ENCODE results near the gene UVRAG.
"Not testable (repeated sequence)": the region's sequence is repeated elsewhere in the genome, so short reads cannot be mapped to it uniquely, and the experiment has no call there.

Gene UVRAG

DNA sequence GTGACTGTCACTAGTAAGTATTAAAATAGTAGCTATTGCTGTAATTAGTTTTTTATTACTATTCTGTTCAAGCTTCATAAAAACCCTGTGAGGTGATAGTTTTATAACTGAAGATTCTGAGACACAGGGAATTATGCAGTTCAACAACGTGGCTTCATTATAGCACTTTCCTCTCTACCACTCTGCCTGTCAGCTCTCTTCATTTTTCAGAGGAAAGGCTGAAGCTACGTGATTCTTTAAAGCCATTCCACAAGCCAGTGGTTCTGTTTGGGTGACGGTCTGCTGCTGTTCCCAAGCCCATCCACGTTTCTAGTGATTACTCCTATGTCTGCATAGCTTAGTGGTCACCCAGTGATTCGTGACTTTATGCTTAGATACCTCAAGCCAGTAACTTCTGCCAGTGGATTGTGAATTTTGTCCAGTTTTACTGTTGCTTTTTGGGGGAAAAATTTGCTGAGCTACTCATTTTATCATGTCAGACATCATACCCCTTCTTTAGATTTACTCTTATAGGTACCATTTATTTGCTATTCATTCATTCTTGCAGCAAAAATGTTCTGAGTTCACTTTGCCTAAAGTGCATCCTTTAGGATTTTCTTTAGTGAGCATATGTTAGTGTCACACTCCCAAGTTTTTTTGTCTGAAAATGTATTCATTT lies 59.8 kb downstream of the UVRAG start:
- Histone ChIP-seq H4K20me1 (ENCODE audit: insufficient read depth, low read length) (peaks cover 46% of the 10 kb centered on the region), H3K9ac (ENCODE audit: low read length) (no peak overlapping the region), H3K4me2 (ENCODE audit: low read length) (peak overlapping the region; percentile 97), H3K4me1 (ENCODE audit: low read length) (peaks cover 42% of the 10 kb centered on the region), H3K79me2 (ENCODE audit: low read length) (peaks cover 53% of the 10 kb centered on the region), H3K27me3 (ENCODE audit: low read depth, low read length) (no peaks in the 10 kb centered on the region), H2AFZ (ENCODE audit: low read depth, low read length) (no peak overlapping the region), H3K36me3 (replicated peaks; ENCODE audit: low read depth, low read length) (peaks cover 32% of the 10 kb centered on the region), H3K9me3 (ENCODE audit: insufficient read depth, low read length) (no peaks in the 10 kb centered on the region), H3K4me3 (ENCODE audit: low read length) (no peak overlapping the region), H3K27ac (ENCODE audit: low read length) (no peak overlapping the region)
- TF ChIP-seq EZH2phosphoT487 (IDR thresholded peaks at IDR 0.05; ENCODE audit: low read depth) = no peak
- TF ChIP-seq, protein P1, sequence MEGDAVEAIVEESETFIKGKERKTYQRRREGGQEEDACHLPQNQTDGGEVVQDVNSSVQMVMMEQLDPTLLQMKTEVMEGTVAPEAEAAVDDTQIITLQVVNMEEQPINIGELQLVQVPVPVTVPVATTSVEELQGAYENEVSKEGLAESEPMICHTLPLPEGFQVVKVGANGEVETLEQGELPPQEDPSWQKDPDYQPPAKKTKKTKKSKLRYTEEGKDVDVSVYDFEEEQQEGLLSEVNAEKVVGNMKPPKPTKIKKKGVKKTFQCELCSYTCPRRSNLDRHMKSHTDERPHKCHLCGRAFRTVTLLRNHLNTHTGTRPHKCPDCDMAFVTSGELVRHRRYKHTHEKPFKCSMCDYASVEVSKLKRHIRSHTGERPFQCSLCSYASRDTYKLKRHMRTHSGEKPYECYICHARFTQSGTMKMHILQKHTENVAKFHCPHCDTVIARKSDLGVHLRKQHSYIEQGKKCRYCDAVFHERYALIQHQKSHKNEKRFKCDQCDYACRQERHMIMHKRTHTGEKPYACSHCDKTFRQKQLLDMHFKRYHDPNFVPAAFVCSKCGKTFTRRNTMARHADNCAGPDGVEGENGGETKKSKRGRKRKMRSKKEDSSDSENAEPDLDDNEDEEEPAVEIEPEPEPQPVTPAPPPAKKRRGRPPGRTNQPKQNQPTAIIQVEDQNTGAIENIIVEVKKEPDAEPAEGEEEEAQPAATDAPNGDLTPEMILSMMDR (IDR thresholded peaks at IDR 0.05; ENCODE audit: low read depth, low read length) = no peak

DNA sequence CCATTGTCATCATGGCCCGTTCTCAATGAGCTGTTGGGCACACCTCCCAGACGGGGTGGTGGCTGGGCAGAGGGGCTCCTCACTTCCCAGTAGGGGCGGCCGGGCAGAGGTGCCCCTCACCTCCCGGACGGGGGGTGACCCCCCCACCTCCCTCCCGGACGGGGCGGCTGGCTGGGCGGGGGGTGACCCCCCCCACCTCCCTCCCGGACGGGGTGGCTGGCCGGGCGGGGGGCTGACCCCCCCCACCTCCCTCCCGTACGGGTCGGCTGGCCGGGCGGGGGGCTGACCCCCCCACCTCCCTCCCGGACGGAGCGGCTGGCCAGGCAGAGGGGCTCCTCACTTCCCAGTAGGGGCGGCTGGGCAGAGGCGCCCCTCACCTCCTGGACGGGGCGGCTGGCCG lies 62.3 kb downstream of the UVRAG start:
- peaks cover 38% of the 10 kb centered on the region for H3K4me1 ChIP-seq (ENCODE audit: low read length)
- H3K9ac ChIP-seq (ENCODE audit: low read length); H3K27me3 ChIP-seq (ENCODE audit: low read depth, low read length); H3K4me3 ChIP-seq (ENCODE audit: low read length); H2AFZ ChIP-seq (ENCODE audit: low read depth, low read length); H3K4me2 ChIP-seq (ENCODE audit: low read length); H3K9me3 ChIP-seq (ENCODE audit: insufficient read depth, low read length); H3K27ac ChIP-seq (ENCODE audit: low read length): not testable (repeated sequence)
- peaks cover 45% of the 10 kb centered on the region for H3K79me2 ChIP-seq (ENCODE audit: low read length)
- peaks cover 49% of the 10 kb centered on the region for H4K20me1 ChIP-seq (ENCODE audit: insufficient read depth, low read length)
- H3K36me3 ChIP-seq (replicated peaks; ENCODE audit: low read depth, low read length) = peaks cover 32% of the 10 kb centered on the region

DNA sequence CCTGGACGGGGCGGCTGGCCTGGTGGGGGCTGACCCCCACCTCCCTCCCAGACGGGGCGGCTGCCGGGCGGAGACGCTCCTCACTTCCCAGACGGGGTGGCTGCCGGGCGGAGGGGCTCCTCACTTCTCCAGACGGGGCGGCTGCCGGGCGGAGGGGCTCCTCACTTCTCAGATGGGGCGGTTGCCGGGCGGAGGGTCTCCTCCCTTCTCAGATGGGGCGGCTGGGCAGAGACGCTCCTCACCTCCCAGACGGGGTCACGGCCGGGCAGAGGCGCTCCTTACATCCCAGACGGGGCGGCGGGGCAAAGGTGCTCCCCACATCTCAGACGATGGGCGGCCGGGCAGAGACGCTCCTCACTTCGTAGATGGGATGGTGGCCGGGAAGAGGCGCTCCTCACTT lies 62.9 kb downstream of the UVRAG start:
- H3K27ac ChIP-seq (ENCODE audit: low read length); H3K4me2 ChIP-seq (ENCODE audit: low read length); H3K9ac ChIP-seq (ENCODE audit: low read length); H3K9me3 ChIP-seq (ENCODE audit: insufficient read depth, low read length); H3K4me3 ChIP-seq (ENCODE audit: low read length); H2AFZ ChIP-seq (ENCODE audit: low read depth, low read length); H3K27me3 ChIP-seq (ENCODE audit: low read depth, low read length): not testable (repeated sequence)
- H4K20me1 ChIP-seq (ENCODE audit: insufficient read depth, low read length) = peaks cover 46% of the 10 kb centered on the region
- peaks cover 32% of the 10 kb centered on the region for H3K4me1 ChIP-seq (ENCODE audit: low read length)
- H3K79me2 ChIP-seq (ENCODE audit: low read length) = peaks cover 41% of the 10 kb centered on the region
- peaks cover 33% of the 10 kb centered on the region for H3K36me3 ChIP-seq (replicated peaks; ENCODE audit: low read depth, low read length)

DNA sequence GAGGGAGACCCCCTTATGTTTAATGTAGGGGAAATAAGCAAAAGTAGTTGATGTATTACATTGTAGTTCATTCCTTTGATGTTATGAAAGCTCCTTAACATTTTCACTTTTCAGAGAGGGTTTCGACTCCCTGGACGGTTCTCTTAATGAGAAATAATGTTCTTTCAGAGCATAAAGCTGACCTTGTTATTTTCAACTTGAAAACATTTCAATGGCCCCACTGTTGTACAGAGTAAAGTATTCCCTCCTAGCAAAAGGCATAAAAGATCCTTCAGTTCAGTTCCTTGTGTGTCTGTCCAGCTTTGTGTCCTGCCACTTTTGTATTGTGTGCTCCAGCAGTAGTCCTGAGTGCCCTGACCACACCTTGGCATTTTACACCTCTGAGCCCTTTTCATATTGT lies 63.9 kb downstream of the UVRAG start:
- no peak overlapping the region for H3K4me2 ChIP-seq (ENCODE audit: low read length)
- no peak overlapping the region for H2AFZ ChIP-seq (ENCODE audit: low read depth, low read length)
- H3K9ac ChIP-seq (ENCODE audit: low read length) = no peak overlapping the region
- H3K27ac ChIP-seq (ENCODE audit: low read length) = no peak overlapping the region
- H3K9me3 ChIP-seq (ENCODE audit: insufficient read depth, low read length) = no peaks in the 10 kb centered on the region
- H4K20me1 ChIP-seq (ENCODE audit: insufficient read depth, low read length) = peaks cover 41% of the 10 kb centered on the region
- peaks cover 43% of the 10 kb centered on the region for H3K36me3 ChIP-seq (replicated peaks; ENCODE audit: low read depth, low read length)
- no peak overlapping the region for H3K4me3 ChIP-seq (ENCODE audit: low read length)
- TF ChIP-seq, protein P1 (IDR thresholded peaks at IDR 0.05; ENCODE audit: low read depth, low read length) = no peak
- no peak for TF ChIP-seq EZH2phosphoT487 (IDR thresholded peaks at IDR 0.05; ENCODE audit: low read depth)
- H3K79me2 ChIP-seq (ENCODE audit: low read length) = peaks cover 40% of the 10 kb centered on the region
- H3K4me1 ChIP-seq (ENCODE audit: low read length) = peaks cover 22% of the 10 kb centered on the region
- H3K27me3 ChIP-seq (ENCODE audit: low read depth, low read length) = no peaks in the 10 kb centered on the region

DNA sequence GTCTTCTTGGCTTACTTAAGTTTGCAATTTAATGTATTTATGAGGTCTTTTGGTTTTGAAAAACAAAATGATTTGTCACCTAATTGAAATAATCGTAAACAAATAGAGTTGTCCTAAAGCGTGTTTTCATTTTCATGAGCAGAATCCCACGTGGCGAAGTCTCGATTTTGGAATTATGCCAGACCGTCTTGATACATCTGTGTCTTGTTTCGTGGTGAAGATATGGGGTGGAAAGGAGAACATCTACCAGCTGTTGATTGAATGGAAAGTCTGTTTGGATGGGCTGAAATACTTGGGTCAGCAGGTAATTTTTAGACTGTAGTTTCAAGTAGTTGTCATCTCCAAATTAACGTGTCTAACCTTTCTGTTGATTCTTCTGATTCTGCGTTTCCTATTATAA lies 64.7 kb downstream of the UVRAG start:
- Histone ChIP-seq H3K79me2 (ENCODE audit: low read length) (peaks cover 40% of the 10 kb centered on the region), H3K9ac (ENCODE audit: low read length) (no peak overlapping the region), H2AFZ (ENCODE audit: low read depth, low read length) (no peak overlapping the region), H3K4me1 (ENCODE audit: low read length) (peaks cover 14% of the 10 kb centered on the region), H3K36me3 (replicated peaks; ENCODE audit: low read depth, low read length) (peaks cover 43% of the 10 kb centered on the region), H3K9me3 (ENCODE audit: insufficient read depth, low read length) (no peaks in the 10 kb centered on the region), H3K4me2 (ENCODE audit: low read length) (no peak overlapping the region), H3K4me3 (ENCODE audit: low read length) (no peak overlapping the region), H3K27me3 (ENCODE audit: low read depth, low read length) (no peaks in the 10 kb centered on the region), H3K27ac (ENCODE audit: low read length) (no peak overlapping the region), H4K20me1 (ENCODE audit: insufficient read depth, low read length) (peaks cover 34% of the 10 kb centered on the region)
- TF ChIP-seq, protein P1 (IDR thresholded peaks at IDR 0.05; ENCODE audit: low read depth, low read length) = no peak
- no peak for TF ChIP-seq EZH2phosphoT487 (IDR thresholded peaks at IDR 0.05; ENCODE audit: low read depth)

DNA sequence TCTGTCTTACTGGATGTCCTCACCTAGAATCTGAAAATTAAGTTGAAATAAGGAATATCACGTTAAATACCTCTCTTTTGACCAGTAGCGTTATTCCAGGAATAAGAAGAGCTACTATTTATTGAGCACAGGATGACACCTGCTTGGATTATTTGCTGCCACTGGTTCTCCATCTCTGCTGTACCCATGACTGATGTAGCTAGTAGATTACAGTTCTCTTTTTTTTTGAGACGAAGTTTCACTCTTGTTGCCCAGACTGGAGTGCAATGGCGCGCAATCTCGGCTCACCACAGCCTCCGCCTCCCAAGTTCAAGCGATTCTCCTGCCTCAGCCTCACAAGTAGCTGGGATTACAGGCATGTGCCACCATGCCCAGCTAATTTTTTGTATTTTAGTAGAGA lies 65.3 kb downstream of the UVRAG start:
- not testable (repeated sequence) for H3K4me1 ChIP-seq (ENCODE audit: low read length); H3K27ac ChIP-seq (ENCODE audit: low read length); H2AFZ ChIP-seq (ENCODE audit: low read depth, low read length); H3K9ac ChIP-seq (ENCODE audit: low read length); H3K4me2 ChIP-seq (ENCODE audit: low read length); H3K27me3 ChIP-seq (ENCODE audit: low read depth, low read length); H3K4me3 ChIP-seq (ENCODE audit: low read length); H3K9me3 ChIP-seq (ENCODE audit: insufficient read depth, low read length)
- peaks cover 39% of the 10 kb centered on the region for H3K36me3 ChIP-seq (replicated peaks; ENCODE audit: low read depth, low read length)
- peaks cover 28% of the 10 kb centered on the region for H4K20me1 ChIP-seq (ENCODE audit: insufficient read depth, low read length)
- H3K79me2 ChIP-seq (ENCODE audit: low read length) = peaks cover 37% of the 10 kb centered on the region

All from OCI-LY3 (cell line).